Embryonic facial prominence (tissue), 1 donor: ENCODE results near the gene MAPKAP1.

Source experiments
- DNase-seq: peaks from one replicate; pipeline ENCODE4 v3.0.0-alpha.2; 2016; ENCODE audit errors: extremely low spot score

MAPKAP1 gene

DNA sequence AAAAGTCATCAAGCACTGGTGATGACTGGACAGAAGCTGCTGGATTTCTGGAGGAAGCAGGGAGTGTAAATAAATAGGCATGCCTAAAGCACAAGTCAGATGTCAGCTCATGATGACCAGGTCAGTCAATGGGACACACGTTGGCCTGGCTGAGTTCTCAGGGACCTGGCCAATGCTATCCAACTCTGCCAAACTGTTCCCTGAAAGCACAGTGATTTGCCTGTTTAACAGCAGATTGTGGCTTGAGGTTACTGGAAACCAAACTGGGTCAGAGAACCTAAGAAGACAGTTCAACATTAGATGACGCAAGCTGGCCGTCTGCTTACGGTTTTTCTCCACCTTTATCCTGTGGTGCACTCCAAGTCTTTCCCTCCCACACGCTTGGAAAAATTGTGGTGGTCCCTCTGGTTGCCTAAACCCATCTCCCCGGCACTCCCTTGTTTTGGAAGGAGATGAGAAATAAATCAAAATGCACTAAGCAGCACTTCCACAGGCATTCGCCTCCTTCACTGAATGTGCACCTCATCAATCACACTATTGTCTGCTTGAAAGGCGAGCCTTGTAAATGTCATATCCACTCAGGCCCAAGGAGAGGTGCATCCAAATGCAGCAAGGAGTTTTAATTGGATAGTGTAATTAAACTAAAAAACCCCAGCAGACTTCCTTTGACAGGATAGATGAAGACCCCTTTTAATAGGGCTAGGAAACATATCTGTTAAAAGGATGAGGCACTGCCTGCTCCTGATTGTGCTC, 245.9 kb downstream of the MAPKAP1 start:
- no peak for DNase-seq

DNA sequence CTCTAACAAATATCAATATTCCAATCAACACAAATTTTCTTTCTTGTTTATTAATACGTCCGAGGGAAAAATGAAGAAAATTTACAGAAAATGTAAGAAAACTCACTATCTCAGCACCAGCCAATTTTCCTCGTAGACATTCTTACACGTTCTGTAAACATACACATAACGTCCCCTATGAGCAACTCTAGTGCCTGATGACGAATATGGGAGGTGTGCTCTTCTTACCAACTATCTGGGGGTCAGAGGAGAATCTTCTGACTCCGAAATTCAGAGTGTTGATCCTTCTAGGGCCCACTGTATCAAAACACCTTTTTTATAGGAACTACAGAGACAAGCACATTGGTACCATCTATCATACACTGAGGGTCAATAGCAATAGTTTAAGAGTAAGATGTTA, 246.7 kb downstream of the MAPKAP1 start:
- no peak for DNase-seq

DNA sequence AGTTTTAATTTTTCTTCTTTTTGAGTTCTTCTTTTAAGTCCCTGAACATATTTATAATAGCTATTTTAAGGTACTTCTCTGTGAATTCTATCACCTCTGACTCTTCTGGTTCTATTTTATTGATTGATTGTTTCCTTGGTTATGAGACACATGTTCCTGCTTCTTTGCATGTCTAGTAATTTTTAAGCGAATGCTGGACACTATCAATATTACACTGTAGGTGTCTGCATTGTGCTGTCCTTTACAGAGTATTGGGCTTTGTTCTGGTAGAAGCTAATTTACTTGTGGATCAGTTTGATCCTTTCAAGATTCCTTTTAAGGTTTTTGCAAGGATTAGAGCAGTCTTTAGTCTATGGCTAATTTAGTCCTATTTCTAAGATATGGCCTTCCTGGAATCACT, 249.7 kb downstream of the MAPKAP1 start:
- no peak for DNase-seq

DNA sequence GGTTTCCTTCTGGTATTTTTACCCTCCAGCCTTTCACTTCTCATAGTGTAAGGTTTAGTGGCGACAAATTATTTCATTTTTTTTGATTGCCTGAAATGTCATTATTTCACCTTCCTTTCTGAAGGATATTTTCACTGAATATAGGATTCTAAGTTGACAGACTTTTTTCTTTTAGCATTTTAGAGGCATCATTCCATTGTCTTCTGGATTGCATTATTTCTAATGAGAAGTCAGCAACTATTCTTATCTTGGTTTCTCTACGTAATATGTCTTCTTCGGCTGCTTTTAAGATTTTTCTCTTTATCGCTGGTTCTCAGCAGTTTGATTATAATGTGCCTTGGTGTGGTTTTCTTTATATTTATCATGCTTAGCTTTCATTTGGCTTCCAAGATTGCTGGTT, 251.1 kb downstream of the MAPKAP1 start:
- DNase-seq, result no peak

DNA sequence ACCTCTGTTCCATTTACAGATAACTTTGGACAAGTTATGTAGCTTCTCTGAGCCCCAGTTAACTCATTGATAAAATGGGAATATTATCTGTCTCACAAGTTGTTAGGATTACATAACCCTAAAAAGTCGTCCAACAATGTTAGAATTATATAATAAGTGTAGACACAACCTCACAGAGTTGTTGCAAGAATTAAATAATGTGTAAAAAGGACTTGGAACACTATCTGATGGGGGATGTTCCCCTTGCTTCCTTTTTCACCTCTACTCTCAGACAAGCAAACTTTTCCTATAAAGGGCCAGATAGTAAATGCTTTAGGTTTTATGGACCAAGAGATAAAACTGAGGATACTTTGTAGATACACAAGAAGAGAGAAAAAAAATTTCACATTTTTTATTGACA, 251.9 kb downstream of the MAPKAP1 start:
- DNase-seq, result no peak

DNA sequence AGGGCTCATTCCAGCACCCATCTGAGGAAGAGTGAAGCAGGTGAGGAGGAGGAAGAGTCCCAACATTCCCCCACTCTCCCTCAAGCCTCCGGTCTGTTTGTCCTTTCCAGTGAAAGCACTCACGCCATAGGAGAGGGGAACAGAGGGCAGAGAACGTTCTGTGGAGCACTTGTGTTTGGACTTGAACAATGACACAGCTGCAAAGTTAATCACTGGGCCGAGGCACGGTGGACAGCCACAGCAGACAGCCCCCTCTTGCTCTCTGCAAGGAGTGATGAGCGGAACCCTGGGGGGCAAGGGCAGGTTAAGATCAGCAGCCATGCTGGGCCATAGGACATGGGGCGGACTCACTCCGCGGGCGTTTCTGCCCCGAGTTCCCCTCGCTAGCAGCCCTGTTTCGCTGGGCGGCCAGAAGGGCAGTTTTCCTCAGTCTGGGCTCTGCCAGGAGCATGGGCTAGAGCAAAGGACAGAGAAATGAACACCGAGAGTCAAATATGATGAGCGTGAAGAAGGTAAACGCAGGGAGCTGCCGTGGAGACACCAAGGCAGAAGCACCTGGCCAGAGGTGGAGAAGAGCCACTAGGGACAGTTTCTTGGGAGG, 259.7 kb downstream of the MAPKAP1 start:
- DNase-seq, result no peak

DNA sequence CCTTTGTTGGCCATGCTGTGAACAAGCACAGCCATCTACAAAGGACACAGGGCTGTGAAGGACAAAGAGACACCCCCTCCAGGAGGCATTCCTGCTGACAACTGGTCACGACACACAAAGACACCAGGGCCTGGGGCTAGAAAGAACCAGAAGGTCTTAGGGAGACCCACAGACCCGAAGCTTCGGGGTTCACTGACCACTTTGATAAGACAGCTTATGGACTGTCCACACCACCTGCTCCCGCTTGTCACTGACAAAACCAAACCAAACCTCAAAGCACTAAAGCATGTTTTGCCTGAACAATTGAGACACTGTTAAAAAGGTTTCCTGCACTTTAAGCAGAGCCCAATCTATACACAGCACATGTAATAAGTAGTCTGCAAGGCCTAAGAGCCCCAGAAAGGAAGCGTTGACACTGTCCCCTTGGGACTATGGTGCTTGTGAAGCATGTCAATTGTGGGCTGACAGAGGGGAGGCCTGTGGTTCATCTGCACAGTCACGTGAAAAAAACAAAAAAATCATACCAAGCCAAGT, 260.4 kb downstream of the MAPKAP1 start:
- DNase-seq, result no peak

DNA sequence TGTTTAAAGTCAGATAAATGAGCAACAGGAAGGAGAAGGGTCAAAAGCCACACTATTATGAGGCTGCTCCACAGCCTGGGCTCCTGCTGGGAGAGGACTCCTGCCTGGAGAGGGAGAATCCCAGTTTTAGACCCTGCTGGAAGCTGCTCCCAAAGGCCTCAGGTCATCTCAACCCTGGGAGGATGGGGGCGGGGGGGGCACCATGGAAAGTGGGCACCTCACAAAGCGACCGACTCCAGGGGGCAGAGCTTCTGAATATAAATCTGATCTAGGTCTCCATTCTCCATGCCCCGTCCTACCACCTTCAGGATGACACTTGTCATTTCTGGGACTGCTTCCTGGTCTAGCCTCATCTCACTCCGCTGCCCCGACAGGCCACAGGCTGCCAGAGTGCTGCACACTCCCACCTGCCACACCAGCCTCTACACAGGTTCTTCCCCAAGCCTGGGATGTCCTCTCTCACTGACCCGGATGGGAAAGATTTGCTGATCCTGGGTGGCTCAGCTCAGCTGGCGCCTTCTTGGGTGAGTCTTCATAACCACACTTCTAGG, 262.0 kb downstream of the MAPKAP1 start:
- DNase-seq, result no peak

DNA sequence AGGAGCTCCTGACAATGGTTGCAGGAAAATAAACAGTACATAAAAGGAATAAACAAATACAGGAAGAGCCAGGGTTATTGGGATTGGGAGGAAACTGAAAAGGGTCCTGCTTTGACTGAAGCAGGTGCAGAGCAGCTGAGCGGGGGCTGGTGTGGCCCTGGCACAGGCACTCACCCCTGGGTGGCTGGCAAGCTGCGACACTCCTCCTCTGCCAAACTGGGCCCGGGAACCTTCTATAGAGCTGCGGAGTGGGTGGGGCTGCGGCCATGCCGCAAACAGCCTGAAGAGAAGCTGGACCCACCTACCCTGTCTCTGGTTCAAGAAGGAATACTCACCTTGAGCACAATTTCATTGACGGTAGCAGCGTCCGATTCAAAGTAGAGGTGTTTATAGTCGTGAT, 262.8 kb downstream of the MAPKAP1 start:
- DNase-seq, result no peak

DNA sequence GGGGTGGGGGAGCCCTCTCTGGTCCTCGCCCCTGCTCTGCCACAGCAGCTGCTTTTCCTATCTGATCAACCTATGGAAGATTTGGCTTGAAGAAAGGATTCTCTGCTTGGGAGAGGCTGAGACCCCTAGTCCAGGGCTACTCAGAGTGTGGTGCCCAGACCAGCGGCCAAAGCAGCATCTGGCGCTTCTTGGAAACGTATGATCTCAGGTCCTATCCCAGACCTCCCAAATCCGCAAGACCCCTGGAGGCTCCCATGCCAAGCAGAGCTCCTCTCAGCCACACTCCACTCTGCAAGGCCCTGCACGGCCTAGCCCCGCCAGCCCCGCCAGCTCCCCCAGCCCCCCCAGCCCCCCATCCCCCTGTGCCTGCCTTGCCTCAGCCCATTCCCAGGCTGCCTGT, 263.6 kb downstream of the MAPKAP1 start:
- no peak for DNase-seq

DNA sequence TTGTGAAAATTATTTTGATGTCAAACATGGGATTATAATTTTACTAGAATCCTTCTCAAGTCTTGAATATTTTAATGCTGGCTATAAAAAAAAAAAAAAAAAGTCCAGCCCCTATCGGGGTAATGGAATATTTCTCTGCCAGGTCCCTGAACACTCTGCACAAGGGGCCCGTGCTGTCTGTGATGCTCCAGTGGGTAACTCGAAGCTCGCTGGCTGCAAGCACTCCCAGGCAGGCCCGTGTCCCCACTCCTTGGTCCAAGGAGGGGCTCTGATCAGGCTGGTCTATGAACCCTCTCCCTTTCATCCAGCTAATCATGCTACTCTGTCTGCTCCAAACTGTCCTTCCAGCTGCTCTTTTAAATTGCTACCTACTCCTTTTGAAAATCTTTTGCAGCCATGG, 264.6 kb downstream of the MAPKAP1 start:
- no peak for DNase-seq

DNA sequence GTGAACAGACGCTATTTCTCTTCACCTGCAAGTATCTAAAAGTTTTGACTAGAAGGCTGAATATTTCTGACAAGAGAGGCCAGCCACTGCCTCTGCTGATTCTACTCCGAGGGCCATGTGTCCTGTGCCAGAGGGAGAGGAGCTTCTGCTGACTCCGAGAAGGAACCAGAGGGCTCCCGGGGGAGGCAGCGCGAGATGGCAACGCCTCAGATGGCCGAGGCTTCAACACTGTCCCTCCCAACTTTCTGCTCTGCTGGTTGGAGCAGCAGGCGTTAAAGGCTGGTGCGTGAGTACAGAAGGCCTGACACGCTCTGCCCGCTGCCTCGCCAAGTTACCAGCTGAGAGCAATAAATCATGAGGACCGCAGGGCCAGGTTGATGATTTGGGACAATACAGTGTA, 266.6 kb downstream of the MAPKAP1 start:
- DNase-seq, result no peak

DNA sequence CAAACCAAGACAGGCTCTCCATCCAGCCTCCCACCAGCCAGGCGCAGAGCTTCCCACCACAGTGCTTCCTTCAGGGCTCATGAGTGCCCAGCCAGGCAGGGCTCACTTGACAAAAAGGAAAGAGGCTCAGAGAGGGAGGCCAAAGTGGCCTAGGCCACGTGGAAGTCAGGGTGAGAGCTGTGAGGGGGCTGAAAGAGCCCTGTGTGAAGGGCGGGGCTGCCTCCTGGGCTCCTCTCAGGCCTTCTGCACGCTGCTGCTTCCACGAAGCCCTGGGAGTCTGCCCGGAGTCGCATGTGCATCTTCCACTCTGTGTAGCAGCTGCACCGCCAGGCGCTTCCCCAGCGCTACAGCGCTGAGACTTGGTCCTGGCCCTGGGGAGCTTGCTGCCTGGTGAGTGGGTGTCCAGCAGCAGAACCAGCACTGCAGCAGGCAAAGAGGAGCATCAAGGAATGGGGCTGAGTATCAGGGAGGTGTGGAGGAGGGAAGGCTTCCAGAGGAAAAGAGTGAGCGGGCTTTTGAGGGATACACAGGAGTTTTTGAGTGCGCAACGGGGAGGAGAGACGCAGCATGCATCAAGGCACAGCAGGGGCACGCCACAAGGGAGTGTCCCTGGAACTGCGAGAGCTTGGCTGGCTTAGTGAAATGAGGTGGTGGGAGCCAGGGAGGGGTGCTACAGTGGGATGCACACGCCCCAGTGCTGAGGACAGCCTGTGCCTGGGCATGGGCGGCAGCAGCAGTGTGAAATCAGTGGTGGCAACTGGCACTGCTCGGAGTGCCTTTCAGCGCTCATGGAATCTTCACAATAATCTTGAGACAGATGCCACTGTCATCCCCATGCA, 267.4 kb downstream of the MAPKAP1 start:
- DNase-seq, result no peak

DNA sequence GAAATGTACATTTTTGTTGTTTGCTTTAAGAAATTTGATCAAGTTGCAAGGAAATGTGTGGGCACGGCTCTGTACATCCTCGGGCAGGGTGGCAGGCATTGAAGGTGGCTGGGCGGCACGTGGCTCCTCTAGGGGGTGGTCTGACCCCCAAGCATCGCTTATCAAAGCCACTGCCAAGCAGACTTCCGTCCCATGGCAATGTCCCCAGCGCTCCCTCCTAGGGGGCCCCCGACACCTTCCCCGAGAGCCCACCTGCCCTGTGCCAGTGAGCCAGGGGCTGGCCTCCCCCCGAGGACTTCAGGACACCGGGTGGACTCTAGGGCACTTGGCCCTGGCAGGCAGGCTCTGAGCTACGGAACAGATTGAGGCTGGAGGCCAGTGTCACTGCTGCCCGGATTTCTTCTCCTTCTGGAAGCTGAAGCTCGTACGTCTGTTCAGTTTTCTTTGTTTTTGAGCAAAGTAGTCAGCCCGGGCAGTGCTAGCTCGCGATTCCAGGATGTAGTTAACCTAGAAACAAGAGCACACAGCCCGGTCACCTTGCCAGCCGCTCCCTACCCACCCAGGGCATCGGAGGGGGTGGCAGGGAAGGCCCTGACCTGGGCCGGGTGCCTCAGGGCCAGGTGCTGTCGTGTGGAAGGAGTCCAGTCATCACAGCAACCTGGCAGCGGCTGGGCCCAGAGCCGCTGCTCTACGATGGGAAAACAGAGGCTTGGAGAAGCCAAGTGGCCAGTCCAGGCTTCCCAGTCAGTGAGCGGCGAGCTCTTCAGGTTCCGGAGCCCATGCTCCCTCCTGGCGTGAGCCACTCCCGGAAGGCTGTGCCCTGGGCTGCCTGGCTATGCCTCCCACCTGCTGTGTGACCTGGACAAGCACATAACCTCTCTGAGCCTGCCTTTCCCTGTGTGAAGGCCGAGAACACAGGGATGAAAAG, 268.2 kb downstream of the MAPKAP1 start:
- no peak for DNase-seq

DNA sequence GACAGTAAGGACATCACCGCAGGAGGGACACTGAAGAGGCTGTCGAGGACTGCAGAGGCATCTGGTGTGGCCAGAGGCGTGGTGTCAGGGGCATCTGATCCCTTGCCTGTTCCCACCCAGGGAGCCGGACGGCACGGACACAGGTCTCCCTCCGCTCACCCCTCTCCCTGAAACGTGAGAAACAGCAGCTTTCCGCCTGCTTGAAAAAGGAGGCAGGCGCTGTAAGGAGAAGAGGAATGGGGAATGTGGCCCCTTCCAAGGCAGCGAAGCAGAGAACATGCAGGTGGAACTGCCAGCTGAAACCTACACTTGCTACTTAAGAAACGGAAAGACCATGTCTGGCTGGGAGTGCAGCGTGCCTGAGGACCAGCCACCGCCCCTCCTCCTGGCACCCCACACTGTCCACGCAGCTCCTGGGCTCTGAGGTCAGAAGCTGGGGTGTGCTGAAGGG, 269.2 kb downstream of the MAPKAP1 start:
- no peak for DNase-seq

DNA sequence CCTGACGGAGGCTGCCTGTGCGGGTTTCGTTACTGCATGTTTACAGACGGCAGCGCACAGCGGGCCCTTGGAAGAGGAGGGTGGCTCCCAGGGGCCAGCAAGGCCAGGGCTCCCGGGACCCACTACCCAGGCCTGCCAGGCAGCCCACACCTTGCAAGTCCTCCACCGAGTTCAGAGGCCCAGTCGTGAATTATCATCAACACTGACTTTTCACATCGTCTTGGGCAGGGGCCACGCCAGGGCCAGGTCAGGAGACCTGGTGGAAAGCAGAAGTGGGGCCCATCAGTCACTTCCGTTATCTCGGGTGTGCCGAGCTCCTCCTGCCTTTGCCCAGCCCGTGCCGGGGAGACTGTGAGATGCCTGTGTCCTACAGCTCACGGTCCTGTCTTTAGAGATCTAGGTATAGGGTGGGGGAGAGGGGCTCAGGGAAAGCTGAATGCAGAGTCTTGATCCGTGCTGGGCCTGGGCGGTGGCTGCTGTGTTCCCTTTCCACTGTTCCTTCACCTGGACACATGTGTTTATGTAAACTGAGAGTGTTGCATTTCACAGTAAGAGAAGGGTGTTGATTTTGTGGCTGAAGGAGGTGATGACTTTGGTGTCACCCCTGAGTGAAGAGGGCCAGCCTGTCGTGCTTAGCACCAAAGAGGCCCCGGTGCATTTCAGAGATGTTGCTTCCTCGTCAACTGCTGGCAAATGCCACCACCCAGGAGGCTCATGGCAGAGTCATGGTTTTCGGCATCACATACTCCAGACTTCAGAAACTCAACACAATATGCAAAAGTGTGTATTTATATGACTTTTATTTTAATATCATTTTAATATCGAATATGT, 270.2 kb downstream of the MAPKAP1 start:
- no peak for DNase-seq

DNA sequence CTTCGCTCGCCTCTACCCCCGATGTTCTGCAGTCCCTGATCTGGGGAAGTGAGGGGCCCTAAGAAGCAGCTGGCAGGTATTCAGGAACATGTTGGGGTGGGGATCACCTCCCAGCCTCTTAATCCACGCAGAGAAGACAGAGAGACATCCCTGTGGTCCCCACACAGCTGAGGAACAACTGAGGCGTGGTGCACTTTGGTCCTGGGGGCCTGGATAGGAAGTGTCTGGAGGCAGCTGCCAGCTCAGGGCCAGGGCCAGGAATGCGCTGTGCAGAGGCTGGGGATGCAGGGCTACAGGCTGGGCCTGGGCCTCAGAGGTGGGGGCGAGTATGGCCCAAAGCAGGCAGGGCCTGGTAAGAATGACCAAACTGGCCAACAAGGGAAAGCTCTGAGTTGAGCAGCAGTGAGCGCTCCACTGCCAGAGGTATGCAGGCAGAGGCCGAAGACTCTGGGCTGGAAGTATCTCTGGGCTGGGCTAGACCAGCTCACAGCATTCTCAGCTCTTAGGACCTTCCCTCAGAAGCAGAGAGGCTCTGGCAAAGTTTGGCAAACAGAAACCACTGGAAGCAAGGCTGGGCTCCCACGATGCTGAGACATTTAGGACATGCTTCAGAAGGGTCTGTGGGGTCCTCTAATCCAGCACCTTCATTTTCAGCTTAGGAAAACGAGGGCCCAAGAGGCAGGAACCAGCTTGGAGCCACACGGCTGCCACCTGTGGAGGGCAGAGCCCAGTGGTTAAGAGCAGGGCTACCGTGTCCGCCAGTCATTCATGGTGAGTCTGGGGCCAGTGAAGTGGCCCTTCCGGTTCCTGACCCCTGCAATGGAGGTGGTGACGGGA, 271.0 kb downstream of the MAPKAP1 start:
- no peak for DNase-seq

DNA sequence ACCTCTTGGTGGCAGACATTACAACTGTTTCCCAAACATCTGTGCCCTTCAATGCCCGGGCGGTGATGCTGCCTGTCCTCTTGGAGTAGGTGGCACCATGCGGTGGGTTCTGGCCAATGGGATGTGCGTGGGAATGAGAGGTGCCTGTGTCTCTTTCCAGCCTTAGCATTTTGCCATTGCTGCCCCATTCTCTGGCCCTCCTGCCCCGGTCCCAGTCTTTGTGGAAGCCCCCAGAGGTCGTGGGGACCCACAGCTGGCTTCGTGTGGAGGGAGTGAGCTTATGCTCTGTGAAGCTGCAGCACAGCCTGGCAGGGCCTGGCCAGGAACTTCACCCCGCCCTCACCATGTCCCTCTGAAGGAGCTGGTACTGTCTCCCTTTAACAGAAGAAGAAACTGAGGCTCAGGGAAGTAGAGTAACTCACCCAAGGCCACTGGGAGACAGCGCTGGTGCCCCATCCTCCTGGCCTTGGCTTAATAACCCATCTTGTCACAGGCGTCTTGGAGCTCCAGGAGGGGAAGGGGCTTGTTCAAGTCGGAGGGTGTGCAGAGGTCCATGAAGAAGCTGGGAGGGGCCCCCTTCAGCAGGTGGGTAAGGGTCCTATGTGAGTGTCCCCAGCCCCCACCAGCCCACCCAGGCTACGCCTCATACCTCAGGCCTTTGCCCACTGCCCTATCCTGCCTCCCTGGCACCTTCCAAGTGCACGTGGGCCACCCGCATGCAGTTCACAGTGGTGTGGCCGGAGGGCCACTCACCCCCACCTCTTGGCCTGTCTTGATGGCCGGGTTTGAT, 271.8 kb downstream of the MAPKAP1 start:
- DNase-seq, result no peak
